ENCODE data around the gene HS6ST3.

- no peak for TF ChIP-seq ZXDC (CRISPR knock-in tag; IDR thresholded peaks at IDR 0.05)
- TF ChIP-seq NR2C2 (CRISPR knock-in tag; IDR thresholded peaks at IDR 0.05; ENCODE audit: borderline replicate concordance), result no peak
- no peak for TF ChIP-seq EEA1 (CRISPR knock-in tag; IDR thresholded peaks at IDR 0.05; ENCODE audit: borderline replicate concordance)
- no peak for TF ChIP-seq GMEB1 (CRISPR knock-in tag; IDR thresholded peaks at IDR 0.05; ENCODE audit: borderline replicate concordance)
- TF ChIP-seq SOX6 (IDR thresholded peaks at IDR 0.05), result no peak
- TF ChIP-seq SOX6 (CRISPR knock-in tag; IDR thresholded peaks at IDR 0.05), result no peak
- TF ChIP-seq BCL6 (CRISPR knock-in tag; IDR thresholded peaks at IDR 0.05), result no peak
Measured at GRCh38 chr13:96068729-96069128, 21.2 kb upstream of the HS6ST3 start.
